ENCODE measurements around the gene RNF123.

- TF ChIP-seq CTCF (conservative IDR thresholded peaks at IDR 0.05; ENCODE audit: low read depth in 2 of 2) (no peak), POLR2AphosphoS5 (IDR thresholded peaks at IDR 0.05; ENCODE audit: low read depth) (0 out of 2 replicates have a peak, but pooled peaks have one; percentile 14), STAT1 (IDR thresholded peaks at IDR 0.05; ENCODE audit: unreplicated experiment) (no peak), EZH2phosphoT487 (IDR thresholded peaks at IDR 0.05; ENCODE audit: unreplicated experiment) (no peak), REST (IDR thresholded peaks at IDR 0.05; ENCODE audit: unreplicated experiment) (no peak), EZH2 (IDR thresholded peaks at IDR 0.05; ENCODE audit: low read depth, unreplicated experiment) (no peak), ZNF331 (CRISPR knock-in tag; IDR thresholded peaks at IDR 0.05; ENCODE audit: low read depth) (no peak), CREB1 (CRISPR knock-in tag; IDR thresholded peaks at IDR 0.05; ENCODE audit: low read depth) (no peak), ZNF462 (CRISPR knock-in tag; IDR thresholded peaks at IDR 0.05) (no peak), ETS1 (IDR thresholded peaks at IDR 0.05) (no peak), ZNF114 (CRISPR knock-in tag; IDR thresholded peaks at IDR 0.05) (no peak)
Observed at GRCh38 chr3:49720855-49721595, 31.7 kb downstream of the RNF123 start.

All from GM23338 (cell line).